Measurements from ENCODE around the gene DPP7. TPM values are rescaled to one million over a fixed set of nuclear protein-coding genes. Genes with fewer than 3 reads are reported as not detected.

DPP7 gene
- total and polyA plus RNA-seq, 9 of the 15 experiments (the other 6 are each of a cell fraction or from before 2014, with no cell fraction given), result 0.99 to 365 (median 132) TPM

DNA sequence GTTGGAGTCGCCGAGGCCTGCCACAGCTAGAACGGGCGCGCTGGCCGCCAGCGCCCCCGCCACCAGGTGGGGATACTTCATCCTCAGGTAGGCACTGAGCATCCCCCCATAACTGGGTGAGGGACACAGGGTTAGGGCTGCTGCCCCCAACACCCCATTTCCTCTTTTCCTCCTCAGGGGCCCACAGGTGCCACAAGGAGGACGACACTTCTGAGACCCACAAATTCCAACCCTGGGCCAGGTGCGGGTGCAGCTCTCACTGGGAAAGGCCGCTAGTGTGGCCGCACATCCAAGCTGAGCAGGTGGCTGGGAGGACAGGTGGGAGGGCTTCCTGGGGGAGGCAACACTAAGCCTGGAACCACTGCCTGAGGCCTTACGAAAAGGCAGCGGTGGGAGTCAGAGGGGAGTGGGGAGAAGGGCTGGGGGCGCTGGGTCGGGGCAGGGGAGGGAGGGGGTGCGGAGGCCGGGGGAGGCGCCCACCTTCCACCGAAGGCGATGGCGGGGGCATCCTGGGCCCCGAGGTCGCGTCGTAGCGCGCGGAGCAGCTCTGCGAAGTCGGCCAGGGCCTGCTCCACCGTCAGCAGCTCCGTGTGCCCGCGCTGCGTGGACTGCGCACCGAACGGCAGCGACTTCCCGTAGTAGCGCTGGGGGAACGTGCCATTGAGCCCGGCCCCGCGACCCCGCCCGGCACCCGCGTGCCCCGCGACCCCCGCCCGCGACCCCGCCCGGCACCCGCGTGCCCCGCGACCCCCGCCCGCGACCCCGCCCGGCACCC is 961 bp downstream of the DPP7 start (continued):
- TF ChIP-seq, protein P1, sequence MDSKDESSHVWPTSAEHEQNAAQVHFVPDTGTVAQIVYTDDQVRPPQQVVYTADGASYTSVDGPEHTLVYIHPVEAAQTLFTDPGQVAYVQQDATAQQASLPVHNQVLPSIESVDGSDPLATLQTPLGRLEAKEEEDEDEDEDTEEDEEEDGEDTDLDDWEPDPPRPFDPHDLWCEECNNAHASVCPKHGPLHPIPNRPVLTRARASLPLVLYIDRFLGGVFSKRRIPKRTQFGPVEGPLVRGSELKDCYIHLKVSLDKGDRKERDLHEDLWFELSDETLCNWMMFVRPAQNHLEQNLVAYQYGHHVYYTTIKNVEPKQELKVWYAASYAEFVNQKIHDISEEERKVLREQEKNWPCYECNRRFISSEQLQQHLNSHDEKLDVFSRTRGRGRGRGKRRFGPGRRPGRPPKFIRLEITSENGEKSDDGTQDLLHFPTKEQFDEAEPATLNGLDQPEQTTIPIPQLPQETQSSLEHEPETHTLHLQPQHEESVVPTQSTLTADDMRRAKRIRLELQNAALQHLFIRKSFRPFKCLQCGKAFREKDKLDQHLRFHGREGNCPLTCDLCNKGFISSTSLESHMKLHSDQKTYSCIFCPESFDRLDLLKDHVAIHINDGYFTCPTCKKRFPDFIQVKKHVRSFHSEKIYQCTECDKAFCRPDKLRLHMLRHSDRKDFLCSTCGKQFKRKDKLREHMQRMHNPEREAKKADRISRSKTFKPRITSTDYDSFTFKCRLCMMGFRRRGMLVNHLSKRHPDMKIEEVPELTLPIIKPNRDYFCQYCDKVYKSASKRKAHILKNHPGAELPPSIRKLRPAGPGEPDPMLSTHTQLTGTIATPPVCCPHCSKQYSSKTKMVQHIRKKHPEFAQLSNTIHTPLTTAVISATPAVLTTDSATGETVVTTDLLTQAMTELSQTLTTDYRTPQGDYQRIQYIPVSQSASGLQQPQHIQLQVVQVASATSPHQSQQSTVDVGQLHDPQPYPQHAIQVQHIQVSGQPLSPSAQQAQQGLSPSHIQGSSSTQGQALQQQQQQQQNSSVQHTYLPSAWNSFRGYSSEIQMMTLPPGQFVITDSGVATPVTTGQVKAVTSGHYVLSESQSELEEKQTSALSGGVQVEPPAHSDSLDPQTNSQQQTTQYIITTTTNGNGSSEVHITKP (IDR thresholded peaks at IDR 0.05; ENCODE audit: partially characterized antibody), result no peak
- TF ChIP-seq SIN3B (IDR thresholded peaks at IDR 0.05; ENCODE audit: low read depth) (no peak), POLR2G (IDR thresholded peaks at IDR 0.05; ENCODE audit: low read depth, low read length) (peak; percentile 31; the same call in 1 of the 2 replicates), RBFOX2 (IDR thresholded peaks at IDR 0.05; ENCODE audit: low read depth, low read length) (peak; percentile 58)

Data from K562 (cell line).